Measurements from ENCODE around the gene MXD3.
"Not testable (repeated sequence)": the region's sequence is repeated elsewhere in the genome, so short reads cannot be mapped to it uniquely, and the experiment has no call there.

The MXD3 gene

GRCh38 chr5:177353093-177353492 lies 41.4 kb upstream of the MXD3 start:
- no peak for DNase-seq (ENCODE audit: low read depth in 1 of 2, low spot score in 1 of 2)
- in situ Hi-C loops (cut with HindIII; ENCODE audit: low pct_unique_long_range_greater_than_20kb, low sequenced_read_pairs), result no loop called here
- TF ChIP-seq JUND (IDR thresholded peaks at IDR 0.05; ENCODE audit: low read depth), result no peak

DNA sequence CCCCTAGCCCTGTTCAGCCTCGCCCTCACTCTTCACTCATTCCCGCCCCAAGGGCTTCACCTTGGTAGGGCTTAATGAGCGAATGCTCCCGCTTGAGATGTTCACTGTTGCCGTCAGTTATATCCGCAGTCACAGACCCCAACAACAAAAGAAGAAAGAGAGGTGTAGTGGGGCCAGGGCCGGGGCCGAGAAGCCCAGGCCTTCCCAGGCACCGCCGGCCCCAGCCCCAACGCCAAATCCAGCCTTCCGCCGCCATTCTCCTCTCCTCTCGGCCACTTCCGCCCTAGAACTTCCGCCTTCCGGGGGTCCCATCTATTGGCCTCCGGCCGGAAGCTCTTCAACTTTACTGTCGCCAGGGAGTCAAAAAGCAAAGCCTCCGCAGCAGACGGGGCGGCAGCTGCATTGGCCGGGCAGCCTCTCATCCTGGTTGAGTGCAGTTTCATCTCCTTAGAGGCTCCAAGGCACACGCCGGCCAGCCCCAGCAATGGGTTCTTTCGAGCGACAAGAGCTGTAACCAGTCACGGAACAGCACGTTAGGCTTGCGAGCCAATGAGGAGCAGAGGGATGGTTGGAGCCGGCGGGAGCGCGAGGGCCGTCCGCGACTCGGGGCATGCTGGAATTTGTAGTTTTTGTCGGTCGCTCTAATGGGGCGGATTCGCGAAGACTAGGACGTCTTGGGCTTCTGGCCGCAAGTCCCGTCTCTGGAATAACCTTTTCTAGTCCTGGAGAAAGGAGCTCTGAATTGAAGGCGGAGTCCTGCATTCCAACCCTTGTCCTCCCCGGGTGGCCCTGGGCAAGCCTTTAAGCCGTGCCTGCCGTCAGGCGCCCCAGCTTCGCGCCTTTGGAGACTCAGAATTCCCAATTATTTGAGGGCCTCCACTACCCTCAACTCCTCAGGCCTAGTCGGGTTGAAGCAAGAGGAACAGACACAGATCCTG lies 40.0 kb upstream of the MXD3 start, which contains the start of gene LMAN2:
Gene LMAN2, minus strand, starts transcription at position 277 of the 938 bp plus-strand sequence. Its CDS starts 21 bp downstream, at position 256.
- TF ChIP-seq JUND (IDR thresholded peaks at IDR 0.05; ENCODE audit: low read depth), result no peak
- peak; percentile 92 to 98 for DNase-seq (ENCODE audit: low read depth in 1 of 2, low spot score in 1 of 2)
- in situ Hi-C loops (cut with HindIII; ENCODE audit: low pct_unique_long_range_greater_than_20kb, low sequenced_read_pairs), result no loop called here

- TF ChIP-seq JUND (IDR thresholded peaks at IDR 0.05; ENCODE audit: low read depth), result no peak
- in situ Hi-C loops (cut with HindIII; ENCODE audit: low pct_unique_long_range_greater_than_20kb, low sequenced_read_pairs), result no loop called here
Measured at GRCh38 chr5:177350776-177351391, 39.2 kb upstream of the MXD3 start.

GRCh38 chr5:177349762-177350161 lies 38.1 kb upstream of the MXD3 start:
- in situ Hi-C loops (cut with HindIII; ENCODE audit: low pct_unique_long_range_greater_than_20kb, low sequenced_read_pairs), result no loop called here
- DNase-seq (ENCODE audit: low read depth in 1 of 2, low spot score in 1 of 2), result no peak
- TF ChIP-seq JUND (IDR thresholded peaks at IDR 0.05; ENCODE audit: low read depth), result no peak

More at GRCh38 chr5:177350776-177351391, 39.2 kb upstream of the MXD3 start:
- DNase-seq (ENCODE audit: low read depth in 1 of 2, low spot score in 1 of 2), result no peak

DNA sequence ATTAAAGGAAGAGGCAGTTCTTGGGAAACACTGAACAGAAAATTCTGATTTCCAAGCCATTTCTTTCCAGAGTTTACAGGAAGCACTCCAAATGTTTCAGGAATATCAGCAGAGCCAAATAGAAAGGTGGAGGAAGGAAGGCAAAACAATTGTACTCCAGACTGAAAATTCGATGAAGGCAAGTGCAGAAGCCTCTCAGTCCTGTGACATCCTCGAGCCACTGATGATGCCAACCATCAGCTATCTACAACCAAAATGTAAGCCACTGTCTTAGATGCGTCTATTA lies 37.6 kb upstream of the MXD3 start:
- TF ChIP-seq JUND (IDR thresholded peaks at IDR 0.05; ENCODE audit: low read depth), result no peak
- DNase-seq (ENCODE audit: low read depth in 1 of 2, low spot score in 1 of 2), result no peak
- in situ Hi-C loops (cut with HindIII; ENCODE audit: low pct_unique_long_range_greater_than_20kb, low sequenced_read_pairs), result no loop called here

DNA sequence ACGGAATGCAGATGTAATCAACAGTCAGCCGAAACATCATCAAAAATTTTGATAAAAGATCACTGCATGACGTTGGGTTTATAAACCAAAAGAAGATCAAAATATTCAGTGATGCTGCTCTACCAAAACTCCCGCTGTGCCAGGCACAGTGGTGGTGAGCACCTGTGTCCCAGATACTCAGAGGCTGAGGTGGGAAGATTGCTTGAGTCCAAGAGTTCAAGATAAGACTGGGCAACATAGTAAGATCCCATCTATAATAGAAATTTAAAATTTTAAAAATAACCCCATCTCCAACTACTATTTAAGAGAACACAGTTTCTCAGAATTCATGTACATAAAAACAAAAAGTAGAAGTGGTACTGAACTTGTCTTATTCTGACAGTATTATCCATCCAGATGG lies 36.0 kb upstream of the MXD3 start:
- no peak for TF ChIP-seq JUND (IDR thresholded peaks at IDR 0.05; ENCODE audit: low read depth)
- in situ Hi-C loops (cut with HindIII; ENCODE audit: low pct_unique_long_range_greater_than_20kb, low sequenced_read_pairs), result no loop called here
- no peak for DNase-seq (ENCODE audit: low read depth in 1 of 2, low spot score in 1 of 2)

DNA sequence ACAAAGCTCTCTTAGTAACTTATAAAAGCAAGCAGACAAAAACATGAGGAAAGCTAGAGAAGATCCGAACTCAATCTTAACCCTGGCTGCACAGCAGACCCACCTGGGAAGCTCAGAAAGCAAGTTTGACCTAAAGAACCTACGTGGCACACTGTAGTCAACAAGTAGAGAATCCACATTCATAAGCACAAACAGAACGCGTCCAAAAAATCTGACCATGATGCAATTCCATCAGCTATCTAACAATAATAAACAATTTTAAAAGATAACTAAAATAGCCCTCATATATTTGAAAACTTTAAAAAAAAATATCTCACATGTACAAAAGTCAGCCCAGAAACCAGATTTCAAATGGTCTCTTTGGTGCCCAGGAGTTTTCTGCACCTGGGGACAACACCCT lies 35.1 kb upstream of the MXD3 start:
- TF ChIP-seq JUND (IDR thresholded peaks at IDR 0.05; ENCODE audit: low read depth), result no peak
- DNase-seq (ENCODE audit: low read depth in 1 of 2, low spot score in 1 of 2), result no peak
- in situ Hi-C loops (cut with HindIII; ENCODE audit: low pct_unique_long_range_greater_than_20kb, low sequenced_read_pairs), result no loop called here

DNA sequence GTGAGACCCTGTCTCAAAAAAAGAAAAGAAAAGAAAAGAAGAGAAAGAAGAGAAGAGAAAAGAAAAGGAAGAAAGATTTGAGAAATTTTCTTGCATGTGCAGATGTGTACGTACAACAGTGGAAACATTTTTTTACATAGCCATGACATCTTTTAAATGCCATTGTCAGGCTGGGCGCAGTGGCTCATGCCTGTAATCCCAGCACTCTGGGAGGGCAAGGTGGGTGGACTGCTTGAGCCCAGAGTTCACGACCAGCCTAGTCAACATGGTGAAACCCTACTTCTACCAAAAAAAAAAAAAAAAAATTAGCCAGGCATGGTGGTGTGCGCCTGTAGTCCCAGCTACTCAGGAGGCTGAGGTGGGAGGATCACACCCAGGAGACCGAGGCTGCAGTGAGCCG lies 33.2 kb upstream of the MXD3 start:
- DNase-seq (ENCODE audit: low read depth in 1 of 2, low spot score in 1 of 2), result no peak
- TF ChIP-seq JUND (IDR thresholded peaks at IDR 0.05; ENCODE audit: low read depth), result no peak
- in situ Hi-C loops (cut with HindIII; ENCODE audit: low pct_unique_long_range_greater_than_20kb, low sequenced_read_pairs), result no loop called here

GRCh38 chr5:177343777-177344176 lies 32.1 kb upstream of the MXD3 start:
- in situ Hi-C loops (cut with HindIII; ENCODE audit: low pct_unique_long_range_greater_than_20kb, low sequenced_read_pairs), result no loop called here
- DNase-seq (ENCODE audit: low read depth in 1 of 2, low spot score in 1 of 2), result no peak
- no peak for TF ChIP-seq JUND (IDR thresholded peaks at IDR 0.05; ENCODE audit: low read depth)

- in situ Hi-C loops (cut with HindIII; ENCODE audit: low pct_unique_long_range_greater_than_20kb, low sequenced_read_pairs); DNase-seq (ENCODE audit: low read depth in 1 of 2, low spot score in 1 of 2): not testable (repeated sequence)
Measured at GRCh38 chr5:177343000-177343399, 31.3 kb upstream of the MXD3 start.

DNA sequence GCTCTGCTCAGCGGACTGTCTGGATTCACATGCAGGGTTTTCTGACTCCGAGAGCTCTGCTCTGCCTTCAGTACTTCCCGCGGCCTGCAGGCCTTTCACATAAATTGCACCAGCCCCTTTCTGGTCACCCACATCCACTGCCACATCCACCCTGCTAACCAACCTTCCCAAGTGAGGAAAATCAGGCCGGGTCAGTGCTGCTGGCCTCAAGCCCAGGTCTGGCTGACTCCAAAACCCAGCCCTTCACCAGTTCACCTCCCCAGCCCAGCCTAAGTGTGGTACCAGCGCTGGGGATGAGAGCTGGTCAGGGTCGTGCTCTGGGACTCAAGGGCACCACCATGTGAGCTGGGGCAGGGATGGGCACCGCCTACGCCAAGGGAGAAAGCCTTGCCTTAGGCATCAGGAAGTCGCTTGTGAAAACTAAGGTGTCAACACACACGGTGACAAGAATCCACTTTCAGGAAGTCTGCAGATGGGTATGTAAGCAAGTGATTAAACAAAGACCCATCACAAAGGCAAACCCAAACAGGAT lies 27.5 kb upstream of the MXD3 start:
- no peak for TF ChIP-seq JUND (IDR thresholded peaks at IDR 0.05; ENCODE audit: low read depth)
- in situ Hi-C loops (cut with HindIII; ENCODE audit: low pct_unique_long_range_greater_than_20kb, low sequenced_read_pairs), result no loop called here

GRCh38 chr5:177338251-177339106 lies 26.8 kb upstream of the MXD3 start:
- in situ Hi-C loops (cut with HindIII; ENCODE audit: low pct_unique_long_range_greater_than_20kb, low sequenced_read_pairs), result no loop called here
- no peak for TF ChIP-seq JUND (IDR thresholded peaks at IDR 0.05; ENCODE audit: low read depth)
- no peak for DNase-seq (ENCODE audit: low read depth in 1 of 2, low spot score in 1 of 2)

More for the DNA sequence above, 27.5 kb upstream of the MXD3 start:
- peak in 1 of 2 experiments; percentile 89 for DNase-seq (ENCODE audit: low read depth in 1 of 2, low spot score in 1 of 2)
